BLaER1 treated with 17β-estradiol and CSF1 and Interleukin-3, amounts not matched to agents 10 nM and 100 nM (cell line): ENCODE data around the gene EFCAB6.

Source experiments
- H3K27ac ChIP-seq, 11 experiments: shearing (Covaris generic); formaldehyde crosslinking; 2 replicates each; pipeline ENCODE4 v1.8.1; 2022
- H3K27me3 ChIP-seq, 11 experiments: shearing (Covaris generic); formaldehyde crosslinking; 2 replicates each; pipeline ENCODE4 v1.8.1; 2022
- H3K36me3 ChIP-seq, 11 experiments: shearing (Covaris generic); formaldehyde crosslinking; 2 replicates each; pipeline ENCODE4 v1.8.1; 2022
- H3K4me1 ChIP-seq, 10 experiments: shearing (Covaris generic); formaldehyde crosslinking; 2 replicates each; pipeline ENCODE4 v1.8.1; 2022
- H3K4me2 ChIP-seq, 11 experiments: shearing (Covaris generic); formaldehyde crosslinking; 2 replicates each; pipeline ENCODE4 v1.8.1; 2022
- H3K4me3 ChIP-seq, 10 experiments: shearing (Covaris generic); formaldehyde crosslinking; 2 replicates each; pipeline ENCODE4 v1.8.1; 2022
- H3K9ac ChIP-seq, 11 experiments: shearing (Covaris generic); formaldehyde crosslinking; 2 replicates each; pipeline ENCODE4 v1.8.1; 2022
- H3K9me3 ChIP-seq, 11 experiments: shearing (Covaris generic); formaldehyde crosslinking; replicated peaks in 1 of 11; 2 replicates each; pipeline ENCODE4 v1.8.1; 2022
- H4K20me1 ChIP-seq, 11 experiments: shearing (Covaris generic); formaldehyde crosslinking; 2 replicates each; pipeline ENCODE4 v1.8.1; 2022
- Cebpa-rat ChIP-seq, 11 experiments: shearing (Covaris generic); IDR thresholded peaks; 2 replicates each; pipeline ENCODE4 v1.8.1; 2022

EFCAB6 gene

DNA sequence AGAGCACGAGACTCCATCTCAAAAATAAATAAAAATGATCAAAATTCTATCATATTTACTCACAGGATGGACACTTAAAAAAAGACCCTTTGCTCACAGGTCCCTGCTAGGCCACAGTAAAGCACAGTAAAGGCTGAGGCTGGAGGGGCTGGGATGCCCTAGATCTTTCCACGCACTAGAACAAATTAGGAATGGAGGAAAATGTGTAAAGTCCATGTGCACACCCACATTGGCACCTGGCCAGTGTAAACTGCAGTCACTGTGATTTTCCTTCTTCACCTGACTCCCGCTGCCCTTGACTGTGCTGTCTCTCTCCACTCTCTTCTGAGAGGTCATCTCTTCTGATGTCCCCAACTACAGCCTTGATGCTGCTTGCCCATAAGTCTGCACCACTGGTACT, 195.5 kb downstream of the EFCAB6 start:
- no peak for TF ChIP-seq Cebpa-rat (IDR thresholded peaks at IDR 0.05)
- Histone ChIP-seq H3K4me1 (no peaks in the 10 kb centered on the region), H3K9ac (no peak overlapping the region), H3K27me3 (no peaks in the 10 kb centered on the region), H3K4me3 (no peak overlapping the region), H3K9me3 (peaks cover 0 to 7% (median 0%) of the 10 kb centered on the region in 11 experiments; a peak in 2 of 22 replicates), H4K20me1 (no peaks in the 10 kb centered on the region), H3K27ac (no peak overlapping the region), H3K4me2 (no peak overlapping the region), H3K36me3 (no peaks in the 10 kb centered on the region)

DNA sequence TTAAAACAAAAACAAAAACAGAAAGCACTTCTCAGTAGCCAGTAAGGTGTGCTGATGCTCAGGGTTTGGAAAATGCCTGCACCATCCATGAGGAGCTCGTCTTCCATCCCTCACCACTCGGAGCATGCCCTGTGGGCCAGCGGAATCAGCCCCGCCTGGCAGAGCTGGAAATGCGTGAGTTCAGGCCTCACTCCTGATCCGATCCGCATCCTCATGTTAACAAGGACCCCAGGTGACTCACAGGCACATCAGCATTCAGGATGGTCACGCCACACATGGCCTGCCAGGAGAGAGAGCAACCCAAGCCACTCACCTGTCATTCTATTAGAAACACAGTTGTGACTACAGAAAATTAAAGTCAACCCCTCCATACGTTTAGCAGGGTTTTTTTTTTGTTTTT, 211.8 kb downstream of the EFCAB6 start:
- Histone ChIP-seq H3K4me2 (no peak overlapping the region), H3K27ac (no peak overlapping the region), H3K27me3 (no peaks in the 10 kb centered on the region), H3K4me3 (no peak overlapping the region), H3K9me3 (peaks cover 0 to 5% (median 0%) of the 10 kb centered on the region in 11 experiments; a peak in 4 of 22 replicates), H3K4me1 (no peaks in the 10 kb centered on the region), H3K9ac (no peak overlapping the region), H3K36me3 (no peaks in the 10 kb centered on the region), H4K20me1 (no peaks in the 10 kb centered on the region)
- TF ChIP-seq Cebpa-rat (IDR thresholded peaks at IDR 0.05): no peak

DNA sequence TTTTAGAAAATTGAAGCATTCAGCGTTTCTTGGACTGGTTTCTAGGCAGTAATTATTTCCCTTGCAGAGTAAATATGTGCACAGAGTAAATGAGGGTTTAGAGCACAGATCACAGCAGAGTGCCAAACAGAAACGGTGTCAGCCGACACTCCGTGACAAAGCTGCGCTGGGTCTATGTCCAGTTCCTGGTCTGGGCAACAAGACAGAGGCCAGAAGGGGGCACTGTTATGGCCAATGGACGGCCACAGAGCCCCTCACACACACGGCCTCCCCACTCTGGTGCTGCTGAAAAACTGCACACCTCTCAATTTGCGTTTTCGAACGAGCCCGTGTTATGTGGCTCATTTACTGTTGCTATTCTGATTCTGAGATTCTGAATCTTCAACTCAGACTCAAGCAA, 219.6 kb downstream of the EFCAB6 start:
- Histone ChIP-seq H3K9ac (no peak overlapping the region), H3K9me3 (peaks cover 0 to 14% (median 0%) of the 10 kb centered on the region in 11 experiments; a peak in 7 of 22 replicates), H3K27ac (no peak overlapping the region), H3K4me1 (no peaks in the 10 kb centered on the region), H3K4me3 (no peak overlapping the region), H3K4me2 (no peak overlapping the region), H3K36me3 (no peaks in the 10 kb centered on the region), H3K27me3 (no peaks in the 10 kb centered on the region), H4K20me1 (no peaks in the 10 kb centered on the region)
- no peak for TF ChIP-seq Cebpa-rat (IDR thresholded peaks at IDR 0.05)

DNA sequence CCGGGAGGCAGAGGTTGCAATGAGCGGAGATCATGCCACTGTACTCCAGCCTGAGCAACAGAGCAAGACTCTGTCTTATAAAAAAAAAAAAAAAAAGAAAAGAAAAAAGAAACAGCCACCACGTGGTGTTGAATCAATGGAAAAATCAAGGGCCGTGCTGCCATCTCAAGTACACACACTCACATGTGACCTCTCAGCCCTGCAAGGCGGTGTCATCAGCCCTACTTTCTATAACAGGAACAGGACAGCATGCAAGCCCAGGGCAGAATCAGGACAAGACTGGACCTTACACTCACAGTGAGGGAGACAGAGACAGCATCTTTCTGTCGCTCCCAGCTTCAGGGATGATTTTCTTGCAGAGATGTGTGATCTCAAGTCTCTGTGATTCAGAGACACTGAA, 220.7 kb downstream of the EFCAB6 start:
- H3K4me3 ChIP-seq: no peak overlapping the region

DNA sequence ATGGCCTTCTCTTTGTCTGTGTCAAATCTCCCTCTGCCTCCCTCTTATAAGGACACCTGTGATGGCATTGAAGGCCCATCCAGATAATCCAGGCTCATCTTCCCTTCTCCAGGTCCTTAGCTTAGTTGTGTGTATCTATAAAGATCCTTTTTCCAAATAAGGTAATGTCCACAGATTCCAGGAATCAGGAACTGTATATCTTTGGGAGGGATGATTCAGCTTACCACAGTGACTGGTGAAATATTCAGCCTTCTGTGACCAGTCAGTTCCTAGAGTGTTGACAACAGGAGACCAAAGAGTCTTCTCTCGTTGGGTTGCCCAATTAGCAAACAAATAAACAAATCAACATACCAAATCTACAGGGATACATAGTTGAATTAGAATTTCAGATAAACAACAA, 224.5 kb downstream of the EFCAB6 start:
- H3K27me3 ChIP-seq: no peaks in the 10 kb centered on the region
- peaks cover 21 to 45% (median 26%) of the 10 kb centered on the region in 11 experiments for H3K9me3 ChIP-seq
- peaks cover 0 to 8% (median 0%) of the 10 kb centered on the region in 11 experiments; a peak in 2 of 22 replicates for H3K36me3 ChIP-seq
- H3K4me3 ChIP-seq: no peak overlapping the region
- H3K4me1 ChIP-seq: no peaks in the 10 kb centered on the region
- H3K9ac ChIP-seq: no peak overlapping the region
- no peak overlapping the region for H3K4me2 ChIP-seq
- no peak overlapping the region for H3K27ac ChIP-seq
- TF ChIP-seq Cebpa-rat (IDR thresholded peaks at IDR 0.05): no peak
- no peaks in the 10 kb centered on the region for H4K20me1 ChIP-seq

More for the DNA sequence above, 220.7 kb downstream of the EFCAB6 start:
- H3K4me2 ChIP-seq: no peak overlapping the region
- H3K9me3 ChIP-seq: peaks cover 0 to 22% (median 0%) of the 10 kb centered on the region in 11 experiments; a peak in 7 of 22 replicates
- H3K9ac ChIP-seq: no peak overlapping the region
- H3K36me3 ChIP-seq: no peaks in the 10 kb centered on the region
- H4K20me1 ChIP-seq: no peaks in the 10 kb centered on the region
- TF ChIP-seq Cebpa-rat (IDR thresholded peaks at IDR 0.05): no peak
- H3K4me1 ChIP-seq: no peaks in the 10 kb centered on the region
- no peaks in the 10 kb centered on the region for H3K27me3 ChIP-seq
- H3K27ac ChIP-seq: no peak overlapping the region

DNA sequence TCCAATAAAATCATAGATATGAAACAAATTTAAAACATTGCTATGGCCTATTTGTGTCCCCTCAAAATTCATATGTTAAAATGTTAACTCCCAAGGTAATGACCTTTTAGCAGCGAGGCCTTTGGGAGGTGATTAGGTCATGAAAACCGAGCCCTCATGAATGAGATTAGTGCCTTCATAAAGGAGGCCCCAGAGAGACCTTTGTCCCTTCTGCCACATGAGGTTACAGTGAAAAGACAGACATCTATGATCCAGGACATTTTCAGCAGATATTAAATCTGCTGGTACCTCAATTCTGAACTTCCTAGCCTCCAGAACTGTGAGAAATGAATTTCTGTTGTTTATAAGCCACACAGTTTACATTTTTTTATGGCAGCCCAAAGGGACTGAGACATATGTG, 228.6 kb downstream of the EFCAB6 start:
- TF ChIP-seq Cebpa-rat (IDR thresholded peaks at IDR 0.05): no peak
- Histone ChIP-seq H4K20me1 (no peaks in the 10 kb centered on the region), H3K4me2 (no peak overlapping the region), H3K36me3 (peaks cover 0 to 8% (median 0%) of the 10 kb centered on the region in 11 experiments; a peak in 2 of 22 replicates), H3K9me3 (peaks cover 25 to 57% (median 34%) of the 10 kb centered on the region in 11 experiments), H3K9ac (no peak overlapping the region), H3K4me1 (no peaks in the 10 kb centered on the region), H3K27ac (no peak overlapping the region), H3K4me3 (no peak overlapping the region), H3K27me3 (no peaks in the 10 kb centered on the region)

DNA sequence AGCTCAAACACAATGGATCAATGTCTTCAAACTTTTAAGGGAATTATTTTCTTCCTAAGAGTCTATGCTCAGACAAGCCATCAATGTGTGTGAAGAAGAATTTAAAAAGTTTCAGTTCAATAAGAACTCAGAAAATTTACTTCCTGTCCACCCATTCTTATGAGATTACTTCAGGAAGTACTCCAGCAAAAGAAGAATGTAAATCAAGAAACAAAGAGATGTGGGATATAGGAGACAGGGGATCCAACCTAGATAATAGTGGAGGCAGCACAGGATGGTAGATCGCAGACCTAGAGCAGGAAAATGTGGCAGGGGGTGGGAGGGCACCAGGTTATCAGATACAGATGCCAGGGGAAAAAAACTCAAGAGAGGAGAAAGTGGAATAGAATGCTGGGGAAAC, 229.7 kb downstream of the EFCAB6 start:
- Histone ChIP-seq H3K4me2 (no peak overlapping the region), H3K4me1 (no peaks in the 10 kb centered on the region), H3K9ac (no peak overlapping the region), H4K20me1 (no peaks in the 10 kb centered on the region), H3K27me3 (no peaks in the 10 kb centered on the region), H3K4me3 (no peak overlapping the region), H3K27ac (no peak overlapping the region), H3K36me3 (peaks cover 0 to 8% (median 0%) of the 10 kb centered on the region in 11 experiments; a peak in 2 of 22 replicates), H3K9me3 (peaks cover 25 to 47% (median 34%) of the 10 kb centered on the region in 11 experiments)
- TF ChIP-seq Cebpa-rat (IDR thresholded peaks at IDR 0.05): no peak

DNA sequence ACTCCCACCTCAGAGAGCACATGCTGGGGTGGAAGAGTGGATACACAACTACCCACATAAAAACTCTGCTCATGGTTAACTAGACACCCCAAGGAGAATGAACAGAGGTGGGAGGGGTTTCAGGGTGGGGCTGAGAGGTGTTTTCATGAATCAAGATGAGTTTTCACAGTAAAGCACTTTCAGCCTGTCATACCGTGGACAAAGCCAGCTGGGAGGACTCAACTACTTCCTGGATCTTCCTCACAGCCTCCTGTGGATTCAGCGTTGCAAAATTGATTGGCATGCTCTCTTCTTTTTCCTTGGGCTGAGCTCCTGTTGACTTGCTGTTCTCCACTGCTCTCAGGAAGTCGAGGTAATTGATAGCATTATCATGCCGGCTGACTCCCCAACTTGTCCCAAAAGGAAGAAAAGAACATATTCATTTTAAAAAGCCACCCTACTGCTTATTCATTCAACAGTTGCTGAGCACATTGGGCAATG, 231.8 kb downstream of the EFCAB6 start:
- Histone ChIP-seq H3K4me1 (no peaks in the 10 kb centered on the region), H3K36me3 (peaks cover 0 to 8% (median 0%) of the 10 kb centered on the region in 11 experiments; a peak in 2 of 22 replicates), H3K27me3 (no peaks in the 10 kb centered on the region), H3K4me2 (no peak overlapping the region), H3K4me3 (no peak overlapping the region), H3K9me3 (peaks cover 25 to 39% (median 34%) of the 10 kb centered on the region in 11 experiments), H3K27ac (no peak overlapping the region), H3K9ac (no peak overlapping the region), H4K20me1 (no peaks in the 10 kb centered on the region)
- no peak for TF ChIP-seq Cebpa-rat (IDR thresholded peaks at IDR 0.05)

DNA sequence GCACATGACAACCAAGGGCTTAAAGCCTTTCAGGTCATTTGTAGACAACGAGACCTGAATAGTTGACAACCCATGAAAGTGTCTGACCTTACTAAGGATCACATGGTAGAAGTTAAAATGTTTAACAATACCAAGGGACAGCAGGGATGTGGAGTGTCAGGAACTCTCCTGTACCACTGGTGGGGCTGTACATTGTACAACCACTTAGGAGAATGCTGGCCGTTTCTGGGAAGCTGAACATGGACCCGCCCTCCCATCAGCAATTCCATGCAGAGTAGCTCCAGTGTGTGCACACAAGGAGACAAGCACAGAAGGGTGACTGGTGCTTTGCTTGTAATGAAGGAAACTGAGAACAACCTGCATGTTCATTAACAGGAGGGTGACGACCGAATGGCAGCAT, 237.4 kb downstream of the EFCAB6 start:
- Histone ChIP-seq H4K20me1 (no peaks in the 10 kb centered on the region), H3K4me2 (no peak overlapping the region), H3K27me3 (no peaks in the 10 kb centered on the region), H3K36me3 (no peaks in the 10 kb centered on the region), H3K9ac (no peak overlapping the region), H3K4me1 (no peaks in the 10 kb centered on the region; a peak in 1 of 20 replicates), H3K27ac (no peak overlapping the region), H3K9me3 (no peaks in the 10 kb centered on the region), H3K4me3 (no peak overlapping the region)
- no peak for TF ChIP-seq Cebpa-rat (IDR thresholded peaks at IDR 0.05)

DNA sequence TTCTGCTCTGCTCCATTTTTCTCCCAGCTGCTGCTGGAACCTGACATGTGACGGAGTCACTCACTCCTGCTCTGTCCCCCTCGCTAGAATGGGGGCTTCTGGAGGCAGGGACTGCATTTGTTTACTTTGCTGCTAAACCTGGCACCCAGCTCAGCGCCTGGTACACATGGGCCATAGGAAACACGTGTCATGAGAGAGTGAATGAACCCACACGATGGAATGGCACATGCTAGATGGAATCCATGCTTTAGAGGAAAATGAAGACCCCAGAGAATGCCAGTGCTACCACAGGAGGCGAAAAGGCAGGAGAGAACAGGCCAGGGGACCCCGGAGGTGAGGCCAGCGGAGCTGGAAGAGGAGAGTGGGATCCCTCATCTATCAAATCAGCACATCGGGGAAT, 239.4 kb downstream of the EFCAB6 start:
- Histone ChIP-seq H3K9me3 (no peaks in the 10 kb centered on the region), H3K9ac (no peak overlapping the region)

More for the DNA sequence above, 239.4 kb downstream of the EFCAB6 start:
- Histone ChIP-seq H3K4me3 (no peak overlapping the region), H3K4me1 (no peaks in the 10 kb centered on the region; a peak in 1 of 20 replicates), H3K36me3 (no peaks in the 10 kb centered on the region), H4K20me1 (no peaks in the 10 kb centered on the region; a peak in 1 of 22 replicates), H3K27ac (no peak overlapping the region), H3K4me2 (no peak overlapping the region), H3K27me3 (no peaks in the 10 kb centered on the region)
- TF ChIP-seq Cebpa-rat (IDR thresholded peaks at IDR 0.05): no peak
